ENCODE measurements around the gene HS6ST1.

GRCh38 chr2:128302011-128302743, 16.5 kb downstream of the HS6ST1 start:
- TF ChIP-seq CTCF (IDR thresholded peaks at IDR 0.05) (no peak), POLR2A (IDR thresholded peaks at IDR 0.05) (no peak), EP300 (IDR thresholded peaks at IDR 0.05) (no peak)
